ENCODE data around the gene KLHL6.
"Not testable (repeated sequence)": the region's sequence is repeated elsewhere in the genome, so short reads cannot be mapped to it uniquely, and the experiment has no call there.

KLHL6 gene

DNA sequence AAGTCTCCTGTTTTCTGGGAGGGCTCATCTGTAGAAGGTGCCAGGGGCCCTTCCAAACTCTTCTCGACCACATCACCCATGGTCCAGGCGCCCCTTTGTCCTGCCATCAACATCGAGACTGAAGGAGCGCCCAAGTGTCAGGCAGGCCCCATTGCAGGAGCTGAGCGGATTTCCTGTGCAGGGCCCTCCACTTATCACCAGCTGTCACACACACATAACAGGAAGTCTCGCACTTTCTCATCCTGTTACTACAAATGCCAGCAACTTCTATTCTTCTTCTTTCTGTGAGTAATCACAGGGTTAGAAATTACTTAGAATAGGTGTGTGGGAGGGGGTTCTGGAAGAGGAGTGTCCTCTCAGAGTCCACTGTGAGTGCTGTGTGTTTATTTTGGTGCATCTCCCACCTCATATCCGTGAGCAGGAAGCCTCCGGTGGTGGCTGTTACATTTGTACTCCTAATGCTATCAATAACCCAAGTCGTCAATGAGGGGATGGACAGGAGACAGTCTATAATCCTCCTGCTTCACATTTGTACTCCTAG, at the start of gene KLHL6:
Gene KLHL6 (minus strand): TSS at position 166 of the 541 bp plus-strand sequence. CDS start 53 bp downstream, at position 113.
- no peak for DNase-seq

- DNase-seq = no peak
Observed at GRCh38 chr3:183597959-183598358, 42.5 kb upstream of the KLHL6 start.

DNA sequence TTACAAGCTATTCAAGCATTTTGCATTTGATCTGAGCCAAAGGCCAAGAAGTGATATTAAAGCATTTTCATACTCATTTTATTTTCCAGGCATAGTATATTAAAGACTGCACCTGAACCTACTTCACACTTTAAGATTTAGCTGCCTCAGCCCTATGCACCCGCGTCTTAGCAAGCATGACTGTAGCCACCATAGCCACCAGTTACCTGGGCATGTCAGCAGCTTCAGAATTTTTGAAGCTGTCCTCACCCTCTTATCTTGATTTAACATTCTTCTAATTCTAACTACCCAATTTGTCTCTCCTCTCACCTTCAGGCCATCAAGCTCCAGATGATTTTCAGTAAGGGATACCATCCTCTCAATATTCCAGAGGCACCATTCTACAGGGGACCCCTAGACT, 39.1 kb upstream of the KLHL6 start:
- DNase-seq = no peak

GRCh38 chr3:183592821-183593220, 37.3 kb upstream of the KLHL6 start:
- DNase-seq = no peak

DNA sequence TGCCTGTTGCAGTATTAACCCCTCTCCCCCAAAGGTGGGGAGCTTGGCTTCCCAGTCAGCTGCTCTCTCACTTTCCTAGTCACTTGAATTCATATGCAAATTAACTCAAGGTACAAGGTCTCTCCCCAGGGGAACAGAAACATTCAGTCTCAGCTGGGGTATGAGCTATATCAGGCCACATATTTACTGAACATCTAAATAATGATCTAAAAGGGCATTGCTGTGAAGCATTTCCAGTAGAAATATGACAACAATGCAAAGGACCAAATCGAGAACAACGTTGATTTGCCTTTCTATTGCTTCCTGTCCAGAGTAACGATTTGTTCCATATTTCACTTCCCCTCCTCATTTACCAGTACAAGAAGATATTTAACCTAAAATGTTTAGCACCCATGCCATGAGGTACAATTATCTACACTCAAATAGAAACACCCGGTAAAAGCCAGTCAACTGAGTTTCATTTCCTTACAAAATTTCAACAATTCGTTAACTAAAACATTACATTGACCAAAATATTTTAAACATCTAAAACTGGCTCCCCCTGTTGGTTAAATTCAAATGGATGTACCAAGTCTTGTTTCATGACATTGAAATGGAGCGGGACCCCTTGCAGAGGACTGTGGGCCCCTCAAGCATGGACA, 36.5 kb upstream of the KLHL6 start:
- no peak for DNase-seq

DNA sequence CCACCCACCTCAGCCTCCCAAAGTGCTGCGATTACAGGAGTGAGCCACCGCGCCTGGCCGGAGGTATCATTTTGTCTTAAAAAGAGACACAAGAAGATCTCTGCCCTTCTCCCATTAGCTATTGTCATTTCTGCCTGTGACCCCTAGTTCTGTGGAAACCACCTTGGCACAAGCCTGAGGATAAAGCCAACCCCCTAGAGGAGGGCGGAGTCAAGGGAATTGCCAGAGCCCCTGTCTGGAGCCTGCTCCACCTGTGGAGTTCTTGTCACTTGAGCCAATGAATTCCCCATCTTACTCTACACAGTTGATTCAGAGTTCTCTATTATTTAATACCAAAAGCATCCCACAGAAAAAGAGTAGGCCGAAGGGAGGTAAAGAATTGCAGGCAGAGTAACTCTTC, 34.9 kb upstream of the KLHL6 start:
- DNase-seq = no peak

GRCh38 chr3:183587336-183587735, 31.8 kb upstream of the KLHL6 start:
- no peak for DNase-seq

DNA sequence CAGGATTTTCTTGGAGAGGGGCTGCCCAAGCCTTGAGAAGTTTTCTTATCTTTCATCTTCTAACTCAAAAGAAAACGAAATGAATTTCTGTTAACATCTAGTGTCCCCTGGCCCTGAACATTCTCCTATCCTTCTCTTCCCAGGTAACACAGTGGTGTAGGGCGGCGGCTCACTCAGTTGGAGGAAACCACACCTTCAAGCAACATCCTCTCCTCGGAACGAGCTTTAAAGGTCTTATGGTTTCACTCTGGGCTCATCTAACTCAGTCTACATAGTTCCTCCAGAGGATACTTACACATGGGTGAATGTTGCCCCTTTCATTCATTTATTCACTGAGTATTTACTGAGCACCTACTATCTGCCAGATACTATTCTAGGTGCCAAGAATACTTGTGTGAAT, 31.0 kb upstream of the KLHL6 start:
- no peak for DNase-seq

DNA sequence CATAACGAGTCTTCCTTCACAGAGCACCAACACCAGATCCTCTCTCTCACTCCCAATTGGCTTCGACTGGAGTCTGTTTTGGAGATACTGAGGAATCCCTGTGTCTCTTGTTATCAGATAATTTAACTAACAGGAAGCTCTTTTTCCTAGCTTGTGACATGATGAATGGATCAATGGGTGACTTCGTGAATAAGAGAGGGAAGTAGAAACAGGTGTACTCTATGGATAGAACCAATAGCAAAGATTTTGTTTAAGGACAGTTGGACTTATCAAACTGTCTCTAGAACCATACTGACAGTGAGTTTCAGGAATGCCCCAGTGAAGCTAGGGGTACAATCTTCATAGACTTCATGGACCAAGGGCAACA, 29.4 kb upstream of the KLHL6 start:
- no peak for DNase-seq

- no peak for DNase-seq
Observed at GRCh38 chr3:183584246-183584913, 28.9 kb upstream of the KLHL6 start.

DNA sequence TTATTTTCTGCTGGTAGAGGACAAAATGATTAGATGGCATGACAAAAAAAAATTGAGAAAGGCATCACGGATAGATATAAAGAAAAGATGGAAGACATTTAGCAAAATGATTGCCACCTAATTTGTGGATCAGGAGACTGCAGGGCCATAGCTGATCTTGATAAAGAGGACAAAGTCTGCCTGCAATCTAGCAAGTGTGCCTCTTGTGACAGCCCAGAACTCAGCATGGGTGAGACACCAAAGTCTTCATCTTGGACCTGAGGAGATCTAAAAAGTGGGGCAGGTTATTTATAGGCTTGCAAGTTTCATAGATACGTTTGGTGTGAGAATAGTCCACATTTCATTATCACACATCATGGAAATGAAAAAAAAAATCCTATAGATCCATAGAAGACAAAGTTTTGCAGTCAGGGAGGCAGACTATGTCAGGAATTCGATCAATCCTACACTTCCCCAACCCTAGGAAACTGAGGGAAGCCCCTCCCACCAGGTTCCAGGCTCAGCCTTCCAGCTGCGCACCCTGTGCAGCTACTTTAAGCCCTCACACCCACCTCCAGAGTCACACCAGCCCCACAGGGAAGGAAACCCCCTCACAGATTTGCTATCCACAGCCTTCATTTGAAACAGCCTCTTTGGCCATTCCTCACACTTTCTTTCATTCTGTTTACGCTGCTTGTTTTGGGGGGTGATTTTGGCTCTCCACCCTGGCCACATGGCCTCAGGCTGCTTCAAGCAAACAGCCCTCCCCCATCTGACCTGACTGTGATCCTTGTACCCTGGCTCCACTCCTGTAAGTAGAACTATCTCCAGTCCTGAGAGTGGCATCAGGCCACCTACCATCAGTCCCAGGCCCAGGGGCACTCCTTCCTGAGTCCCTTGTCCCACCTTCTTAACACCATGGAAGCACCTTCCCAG, 28.1 kb upstream of the KLHL6 start:
- DNase-seq = no peak

GRCh38 chr3:183582161-183582560, 26.7 kb upstream of the KLHL6 start:
- DNase-seq = no peak

- no peak for DNase-seq
Observed at GRCh38 chr3:183581496-183582155, 26.1 kb upstream of the KLHL6 start.

DNA sequence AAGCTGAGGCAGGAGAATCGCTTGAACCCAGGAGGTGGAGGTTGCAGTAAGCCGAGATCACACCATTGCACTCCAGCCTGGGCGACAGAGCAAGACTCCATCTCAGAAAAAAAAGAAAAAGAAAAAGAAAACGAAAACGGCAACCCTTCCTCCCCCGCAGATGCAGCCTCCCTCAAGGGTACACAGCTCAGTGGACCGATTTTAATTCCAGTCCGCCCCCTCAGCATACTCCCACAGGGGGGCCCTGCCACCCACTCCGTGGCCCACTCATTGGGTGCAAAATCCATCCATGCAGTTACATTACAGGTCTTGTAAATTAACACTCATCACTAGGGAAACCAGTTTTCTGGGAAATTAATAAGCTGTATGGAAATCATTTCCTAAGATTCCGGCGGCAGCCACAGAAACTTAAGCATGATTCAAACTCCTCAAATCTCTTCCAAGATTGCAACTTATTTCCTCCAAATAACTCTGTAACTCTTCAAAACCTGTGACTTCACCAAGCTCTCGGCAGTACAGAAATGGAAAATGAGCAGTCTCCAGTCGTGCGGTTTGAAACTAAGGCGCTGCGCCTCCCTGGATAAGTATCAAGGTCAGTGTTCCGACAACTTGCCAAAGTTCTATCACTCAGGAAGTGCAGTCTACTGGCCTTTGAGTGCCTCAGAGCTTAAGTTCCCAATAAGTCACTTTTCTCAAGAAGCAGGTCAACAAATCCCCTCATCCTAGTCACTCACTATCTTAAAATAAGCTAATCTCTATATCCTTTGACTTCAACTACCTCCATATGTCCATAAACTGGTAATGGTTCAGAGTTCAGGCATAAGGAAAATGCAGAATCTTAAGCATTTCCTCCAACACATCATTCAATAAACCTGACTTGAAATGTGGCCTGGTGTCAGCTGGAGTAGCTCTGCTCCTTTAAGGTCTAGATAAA, 24.7 kb upstream of the KLHL6 start:
- DNase-seq = no peak

DNA sequence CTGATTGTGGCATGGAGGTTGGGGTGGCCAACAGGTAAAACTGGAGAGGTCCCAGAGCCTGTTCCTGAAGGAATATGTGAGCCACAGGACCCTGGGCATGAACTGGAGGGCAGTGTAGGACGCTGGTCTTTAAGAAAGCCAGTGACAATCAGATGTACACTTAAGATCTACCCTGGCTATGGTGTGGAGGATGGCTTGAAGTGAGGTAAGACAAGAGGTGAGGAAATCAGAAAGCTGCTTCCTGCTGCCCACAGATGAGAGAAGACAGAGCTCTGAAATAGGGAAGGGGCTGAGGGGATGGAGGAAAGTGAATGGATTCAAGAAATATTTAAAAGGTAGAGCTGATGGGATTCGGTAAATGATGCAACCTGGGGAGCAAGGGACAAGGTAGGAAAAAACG, 22.7 kb upstream of the KLHL6 start:
- no peak for DNase-seq

DNA sequence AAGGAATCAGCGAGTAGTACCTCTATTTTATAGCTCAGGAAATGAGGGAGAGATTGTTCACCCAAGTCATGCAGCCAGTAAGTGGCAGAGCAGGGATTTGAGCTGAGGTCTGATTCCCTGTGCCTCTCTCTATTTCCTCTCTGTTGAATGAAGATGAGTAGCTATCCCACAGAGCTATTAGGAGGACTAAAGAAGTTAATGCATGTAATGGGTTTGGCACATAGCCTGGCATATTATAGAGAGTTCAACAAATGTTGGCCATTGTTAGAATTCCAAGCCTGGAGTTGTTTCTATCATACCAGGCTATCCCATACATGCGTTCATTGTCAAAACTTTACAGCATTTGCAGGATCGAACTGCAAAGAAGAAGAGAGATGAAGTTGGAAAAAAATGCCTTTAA, 21.8 kb upstream of the KLHL6 start:
- DNase-seq = no peak

DNA sequence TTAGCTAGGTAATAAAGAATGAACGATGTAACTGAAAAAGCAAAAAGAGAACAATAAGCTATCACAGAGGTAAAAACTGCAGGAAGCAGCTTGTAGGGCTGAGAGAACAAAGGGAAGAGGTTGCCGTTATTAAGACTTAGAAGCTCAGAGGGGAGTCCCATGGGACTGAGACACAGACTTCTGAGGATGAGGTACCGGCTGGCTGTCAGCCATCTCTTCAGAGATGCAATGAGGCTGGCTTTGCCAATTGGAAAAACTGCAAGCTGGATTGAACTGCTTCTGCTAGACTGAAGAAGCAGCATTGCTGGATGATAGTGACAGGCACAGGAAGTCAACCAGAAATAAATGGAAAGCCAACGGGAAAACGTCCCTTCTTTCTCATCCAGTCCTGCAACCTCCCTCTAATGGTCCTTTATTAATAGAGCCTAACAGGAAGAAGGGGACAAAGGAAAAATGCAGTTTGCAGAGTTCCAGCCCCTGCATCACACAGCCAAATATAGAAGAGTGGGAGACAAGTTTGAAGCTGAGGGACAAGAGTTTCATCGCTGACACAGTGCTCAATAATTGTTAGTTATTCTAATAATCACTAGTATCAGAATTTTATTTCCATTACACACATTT, 21.1 kb upstream of the KLHL6 start:
- DNase-seq = no peak

DNA sequence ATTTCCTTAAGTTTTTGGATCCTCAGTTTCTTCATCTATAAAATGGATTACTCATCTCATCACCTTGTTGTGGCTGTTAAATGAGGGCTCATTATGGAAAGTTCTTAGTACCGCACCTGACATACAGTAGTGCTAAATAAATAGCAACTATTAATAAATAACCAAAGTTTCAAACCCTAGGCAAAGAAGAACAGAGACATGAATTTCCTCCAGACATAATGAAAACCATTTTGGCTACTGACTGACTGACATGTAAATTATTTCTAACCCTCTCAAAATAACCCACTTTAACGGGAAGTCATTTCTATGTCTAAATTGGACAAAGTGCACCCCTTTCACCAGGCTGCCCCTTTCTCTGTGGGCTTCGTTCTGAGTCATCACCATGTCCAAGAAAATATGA, 17.4 kb upstream of the KLHL6 start:
- no peak for DNase-seq

GRCh38 chr3:183570191-183570590, 14.7 kb upstream of the KLHL6 start:
- DNase-seq = not testable (repeated sequence)

DNA sequence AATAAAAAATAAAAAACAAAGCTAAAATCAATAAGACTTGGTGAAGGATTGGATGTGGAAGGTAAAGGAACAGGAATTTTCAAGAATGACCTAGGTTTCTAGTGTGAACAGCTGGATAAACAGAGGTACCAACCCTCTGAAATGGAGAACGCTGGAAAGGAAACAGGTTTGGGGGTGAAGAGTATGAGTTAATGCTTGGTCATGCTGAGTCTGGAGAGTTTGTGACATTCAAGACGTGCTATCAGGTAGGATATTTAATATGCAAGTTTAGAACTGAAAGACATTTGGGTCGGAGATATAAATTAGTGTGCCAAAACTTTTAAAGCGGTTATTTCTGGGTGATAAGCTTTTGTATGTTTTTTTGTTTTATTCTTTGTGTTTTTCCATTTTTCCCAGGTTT, 11.4 kb upstream of the KLHL6 start:
- no peak for DNase-seq

DNA sequence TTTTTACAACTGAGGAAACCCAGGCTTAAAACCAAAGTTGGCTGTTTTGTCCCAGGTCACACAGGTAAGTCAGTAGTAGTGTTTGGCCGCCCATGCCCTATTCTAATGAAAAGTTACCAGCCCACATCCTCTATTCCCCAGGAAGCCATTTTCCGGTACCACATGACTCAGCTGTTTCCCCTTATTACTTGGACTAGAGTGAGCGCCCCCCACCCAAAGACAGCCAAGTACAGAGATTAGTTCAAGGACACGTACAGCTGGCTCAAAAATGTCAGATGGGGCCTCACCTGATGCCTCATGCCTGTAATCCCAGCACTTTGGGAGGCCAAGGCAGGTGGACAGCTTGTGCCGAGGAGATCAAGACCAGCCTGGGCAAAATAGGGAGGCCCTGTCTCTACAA, 8.5 kb upstream of the KLHL6 start:
- no peak for DNase-seq

DNA sequence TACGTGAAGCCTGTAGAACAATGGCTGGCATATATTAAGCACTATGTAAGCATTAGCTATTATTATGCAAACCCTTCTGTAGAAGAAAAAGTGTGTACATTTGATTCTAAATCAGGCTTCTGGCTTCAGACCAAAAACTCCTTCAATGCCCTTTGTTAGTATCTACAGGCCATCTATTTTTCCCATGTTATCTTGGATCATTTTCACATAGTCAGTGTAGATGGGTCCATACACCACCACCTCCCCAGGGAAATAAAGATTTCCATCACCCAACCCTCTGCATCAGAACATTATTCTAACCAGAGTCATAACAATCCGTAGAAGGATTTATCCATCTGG, 8.0 kb upstream of the KLHL6 start:
- peak; percentile 54 for DNase-seq

All from NCI-H2029 (cell line).